Heart right ventricle (tissue), 16 donors: ENCODE results near the gene CAPZA1. TPM values are rescaled to one million over a fixed set of nuclear protein-coding genes. Genes with fewer than 3 reads are reported as not detected.

Experiments used
- ATAC-seq, 8 donors: fragments of 200-7000 bp; cut with Tn5 transposase; one replicate each; pipeline ENCODE4 v1.9.1; 2020; ENCODE audit warnings: mild to moderate bottlenecking in 8 of 8, moderate library complexity in 8 of 8, moderate number of reproducible peaks in 1 of 8
- DNase-seq, 2 donors: peaks; one replicate each; pipeline ENCODE4 v3.0.0-alpha.2; 2020
- H3K27ac ChIP-seq, 10 donors: fragments of 200-600 bp; sonication (generic) in 2 of 10; one replicate each; pipeline versions ENCODE4 v1.5.0 to v1.8.0; 2020 to 2022; ENCODE audit warnings: mild to moderate bottlenecking in 3 of 10
- H3K27me3 ChIP-seq, 7 donors: fragments of 200-600 bp; one replicate each; pipeline ENCODE4 v1.8.0; 2021 to 2022; ENCODE audit warnings: mild to moderate bottlenecking in 2 of 7
- H3K36me3 ChIP-seq, 9 donors: fragments of 200-600 bp; sonication (generic) in 1 of 9; one replicate each; pipeline versions ENCODE4 v1.5.0 to v1.8.0; 2020 to 2022; ENCODE audit warnings: mild to moderate bottlenecking in 2 of 9
- H3K4me1 ChIP-seq, 9 donors: fragments of 200-600 bp; sonication (generic) in 1 of 9; one replicate each; pipeline versions ENCODE4 v1.5.0 to v1.8.0; 2020 to 2022; ENCODE audit warnings: mild to moderate bottlenecking in 4 of 9
- H3K4me3 ChIP-seq, 10 donors: fragments of 200-600 bp; sonication (generic) in 2 of 10; one replicate each; pipeline versions ENCODE4 v1.5.0 to v1.8.0; 2020 to 2022; ENCODE audit warnings: mild to moderate bottlenecking in 7 of 10, moderate library complexity in 2 of 10
- H3K9me3 ChIP-seq, 11 donors: fragments of 200-600 bp in 10 of 11; sonication (generic) in 2 of 11; one replicate each; pipeline versions ENCODE4 v1.5.0 to v1.8.0; 2013 to 2022; ENCODE audit warnings: mild to moderate bottlenecking in 2 of 11, control low read depth in 1 of 11, moderate library complexity in 1 of 11
- CTCF ChIP-seq, 9 donors: fragments of 200-600 bp; sonication (generic) in 2 of 9; IDR thresholded peaks; one replicate each; pipeline versions ENCODE4 v1.5.0 to v1.8.0; 2021 to 2022; ENCODE audit warnings: antibody characterized with exemption in 9 of 9, mild to moderate bottlenecking in 5 of 9, moderate library complexity in 1 of 9
- WGBS, 2 donors: extraction: QIAGEN DNeasy Blood & Tissue Kit; methylation state at CpG; one replicate each; pipeline ENCODE4 v1.1.7; 2013; ENCODE audit warnings: inconsistent platforms in 1 of 2; 5-methylcytosine and 5-hydroxymethylcytosine counted together
- intact Hi-C, 10 donors: fragments of 100-400 bp; cut with DNase I; formaldehyde crosslinking; loops; one replicate each; pipeline versions ENCODE4 v1.11.1 to v1.14.2; 2022
- polyA plus RNA-seq, 2 donors: library from polyadenylated mRNA; stranded (reverse); fragments of 200-250 nt; gene quantifications; one replicate each; pipeline ENCODE4 v1.2.3, GENCODE V29; 2013
- total RNA-seq, 10 donors: library from RNA; stranded (reverse); fragmentation: NEBNext Ultra II Directional in 3 of 10; extraction: Animal tissue kit (Norgen Biotek cat#: 25700) in 3 of 10; gene quantifications; one replicate each; pipeline versions ENCODE4 v1.2.1 to v1.2.4, GENCODE V29; 2021 to 2023
- donor health status: Arrhythmogenic right ventricular cardiomyopathy.
- donor health status: ischemic (EF 13 %, LVEDD 7.1; RV severe dilation, severe dysfunction).
- donor health status: healthy with polysubstance abuse.
- donor health status: DM: no; HTN: yes; CAD: no.
- donor health status: DM: no; HTN: no; CAD: no.
- donor health status: ischemic (EF 25% LVEDD 6.9; RV normal size, moderate dysfunction).
- donor health status: ischemic (EF 25% LVEDD 5.7; RV mildly dilated, moderate dysfunction).
- donor health status: healthy.
- donor health status: DM: yes; HTN: yes; CAD: no.
- donor health status: Ischemic cardiomyopathy.
- donor health status: ischemic (EF 35%, LVEDD 5.7; RV mildly dilated, moderate dysfunction).
- donor health status: nonischemic (EF 11% LVEDD 7.7; RV severe dilation, severe dysfunction).
- donor health status: DM: yes; HTN: yes; CAD: no.
- donor health status: PGD.
- donor health status: ischemic (EF 29% LVEDD 5.4; RV normal size, mild dysfunction).
- donor health status: nonischemic (EF 23%, LVEDD 6.1; RV moderate dilation, normal function).

The CAPZA1 gene
- total and polyA plus RNA-seq, 12 donors = 19.5 to 58.3 (median 23.6) TPM

- Histone ChIP-seq H3K27ac (peak overlapping the region; percentile 47 to 100 (median 94)), H3K4me1 (peaks cover 30 to 73% (median 70%) of the 10 kb centered on the region in 9 donors), H3K36me3 (peaks cover 0 to 48% (median 17%) of the 10 kb centered on the region in 9 donors), H3K9me3 (no peaks in the 10 kb centered on the region), H3K4me3 (peak overlapping the region; percentile 18 to 100 (median 98)), H3K27me3 (no peaks in the 10 kb centered on the region)
- no peak for DNase-seq
- intact Hi-C loops = loop anchor here in 4 of 10 donors (2.0 to 10.0 kb wide), 5 partner anchors 30 to 970 kb away; partner anchors contain the start of genes INKA2 (in 1 of the 4), MOV10 (in 1 of the 4) and WNT2B (in 1 of the 4)
- ATAC-seq = no peak
- WGBS, 2 donors = 22 to 28% methylated on average over 7 of the region's 7 CpGs
- TF ChIP-seq CTCF (IDR thresholded peaks at IDR 0.05) = no peak
Measured at GRCh38 chr1:112704391-112704933, 84.8 kb downstream of the CAPZA1 start.

DNA sequence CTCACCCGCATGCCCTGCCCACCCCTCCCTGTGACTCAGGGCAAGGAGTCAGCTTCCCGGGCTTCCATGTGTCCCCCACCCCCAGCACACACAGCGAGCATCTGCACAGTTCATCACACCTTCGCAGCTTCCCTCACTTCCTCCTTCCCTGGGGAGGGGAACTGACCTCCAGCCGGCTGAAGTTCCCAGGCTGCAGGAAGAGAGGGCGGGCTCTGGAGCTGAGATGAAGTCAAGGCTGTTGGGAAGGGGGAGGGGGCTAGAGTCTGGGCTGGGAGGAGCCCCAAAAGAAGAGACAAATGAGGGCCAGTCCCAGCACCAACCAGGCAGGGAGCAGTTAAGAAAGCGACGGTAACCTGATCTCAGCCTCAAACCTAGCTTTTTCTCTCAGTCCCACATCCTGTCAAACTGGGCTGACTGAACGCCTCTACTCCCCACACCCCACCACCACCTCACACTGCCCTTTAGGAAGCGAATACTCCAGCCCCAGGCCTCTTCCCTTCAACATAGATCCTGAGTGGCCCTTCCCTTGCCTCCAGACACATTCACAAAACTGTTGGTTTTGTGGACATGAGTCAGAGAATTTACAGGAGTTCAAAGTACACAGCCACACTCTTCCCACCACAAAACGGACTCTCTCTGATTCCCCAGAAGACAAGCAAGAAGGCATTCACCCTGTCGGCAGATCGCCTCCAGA, 85.4 kb downstream of the CAPZA1 start:
- Histone ChIP-seq H3K27me3 (no peaks in the 10 kb centered on the region), H3K36me3 (peaks cover 0 to 42% (median 17%) of the 10 kb centered on the region in 9 donors), H3K9me3 (no peaks in the 10 kb centered on the region), H3K4me3 (peak overlapping the region; percentile 82 to 100 (median 98)), H3K27ac (peak overlapping the region; percentile 81 to 100 (median 94)), H3K4me1 (peaks cover 24 to 67% (median 64%) of the 10 kb centered on the region in 9 donors)
- TF ChIP-seq CTCF (IDR thresholded peaks at IDR 0.05) = no peak
- DNase-seq (peak; percentile 85 to 96), ATAC-seq (peak; percentile 52 to 76 (median 66))
- intact Hi-C loops = loop anchor here in 9 of 10 donors (2.0 to 10.0 kb wide), 10 partner anchors 30 to 970 kb away; partner anchors contain the start of genes CAPZA1 (in 1 of the 9), CTTNBP2NL (in 1 of the 9), INKA2 (in 1 of the 9) and MOV10 (in 1 of the 9)
- WGBS, 2 donors = 6 to 15% methylated on average over 13 of the region's 13 CpGs

DNA sequence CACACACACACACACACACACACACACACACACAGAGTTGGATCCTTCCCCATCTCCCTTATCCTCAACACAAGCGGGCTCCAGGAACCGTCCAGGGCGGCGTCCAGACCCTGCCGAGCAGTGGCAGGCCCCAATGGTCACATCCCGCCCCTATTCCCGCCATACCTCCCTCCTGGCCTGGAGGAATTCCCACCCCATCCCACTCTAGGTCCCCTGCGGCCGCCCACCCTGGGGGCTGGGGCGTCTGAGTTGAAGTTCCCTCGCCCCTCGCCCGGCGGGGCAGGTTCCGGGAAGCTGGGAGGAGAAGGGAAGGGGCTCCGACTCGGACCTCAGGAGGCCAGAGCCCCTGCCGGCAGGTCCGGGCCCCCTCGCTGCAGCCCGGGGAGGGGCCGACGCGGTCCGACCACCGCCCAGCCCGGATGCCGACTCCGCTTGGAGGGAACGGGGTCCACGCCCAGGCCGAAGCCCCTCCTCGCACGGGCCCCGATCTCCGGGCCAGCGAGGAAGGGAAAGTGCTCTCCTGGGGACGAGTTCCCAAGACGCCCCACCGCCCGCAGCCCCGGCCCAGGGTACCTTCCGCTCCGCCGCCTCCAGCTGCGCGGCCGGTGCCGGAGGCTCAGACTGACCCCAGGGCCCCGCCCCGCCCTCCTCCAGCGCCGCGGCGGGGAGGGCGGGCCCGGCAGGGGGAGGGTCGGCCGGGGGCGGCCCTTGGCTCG, 87.0 kb downstream of the CAPZA1 start, which contains the start of gene RHOC:
RHOC (minus strand) TSS at position 623 of the 716 bp plus-strand sequence. CDS start 3,328 bp downstream, outside the sequence.
- DNase-seq = peak; percentile 78 to 81

More for the DNA sequence above, 87.0 kb downstream of the CAPZA1 start, which contains the start of gene RHOC:
- Histone ChIP-seq H3K27ac (peak within 1 kb of the TSS; percentile 96 to 100 (median 99)), H3K4me1 (peaks cover 14 to 51% (median 48%) of the 10 kb centered on the region in 9 donors), H3K4me3 (peak within 1 kb of the TSS; percentile 89 to 100 (median 98)), H3K36me3 (peaks cover 0 to 27% (median 12%) of the 10 kb centered on the region in 9 donors), H3K9me3 (no peaks in the 10 kb centered on the region), H3K27me3 (no peaks in the 10 kb centered on the region)
- 1% methylated on average over 39 to 61 of the region's 61 CpGs for WGBS, 2 donors
- no peak for TF ChIP-seq CTCF (IDR thresholded peaks at IDR 0.05)
- intact Hi-C loops = loop anchor here (1.0 to 10.0 kb wide), 16 partner anchors 32 to 972 kb away; partner anchors contain the start of genes CAPZA1 (in 6 of the 10), ST7L (in 6 of the 10), MOV10 (in 5 of the 10) and CTTNBP2NL (in 1 of the 10)
- ATAC-seq = peak; percentile 63 to 88 (median 77)
